ENCODE results near the gene PTH1R.
A peak's percentile ranks its signal among the peaks of the same experiment; 100 is the strongest.

PTH1R gene

GRCh38 chr3:46877406-46878125, at the start of gene PTH1R:
Gene PTH1R (plus strand): TSS chr3:46877721. CDS start chr3:46883560, 5,839 bp downstream.
- DNase-seq: no peak

GRCh38 chr3:46829699-46830208, 47.8 kb upstream of the PTH1R start:
- DNase-seq: no peak

- DNase-seq: no peak
Measured at GRCh38 chr3:46830801-46831200, 46.7 kb upstream of the PTH1R start.

GRCh38 chr3:46831316-46831715, 46.2 kb upstream of the PTH1R start:
- no peak for DNase-seq

GRCh38 chr3:46831841-46832240, 45.7 kb upstream of the PTH1R start:
- DNase-seq: no peak

GRCh38 chr3:46833346-46834300, 43.9 kb upstream of the PTH1R start:
- no peak for DNase-seq

GRCh38 chr3:46835054-46835453, 42.5 kb upstream of the PTH1R start:
- DNase-seq: no peak

- DNase-seq: no peak
Measured at GRCh38 chr3:46835491-46835890, 42.0 kb upstream of the PTH1R start.

- DNase-seq: no peak
Measured at GRCh38 chr3:46838301-46838700, 39.2 kb upstream of the PTH1R start.

GRCh38 chr3:46840491-46840890, 37.0 kb upstream of the PTH1R start:
- no peak for DNase-seq

- DNase-seq: no peak
Measured at GRCh38 chr3:46843508-46843907, 34.0 kb upstream of the PTH1R start.

GRCh38 chr3:46844397-46844796, 33.1 kb upstream of the PTH1R start:
- no peak for DNase-seq

GRCh38 chr3:46844881-46845312, 32.6 kb upstream of the PTH1R start:
- no peak for DNase-seq

- DNase-seq: peak; percentile 75
Measured at GRCh38 chr3:46845397-46845859, 32.1 kb upstream of the PTH1R start.

- DNase-seq: peak; percentile 78
Measured at GRCh38 chr3:46845860-46846623, 31.5 kb upstream of the PTH1R start.

- DNase-seq: no peak
Measured at GRCh38 chr3:46846624-46847542, 30.6 kb upstream of the PTH1R start.

GRCh38 chr3:46847744-46848143, 29.8 kb upstream of the PTH1R start:
- no peak for DNase-seq

- DNase-seq: no peak
Measured at GRCh38 chr3:46848271-46849044, 29.1 kb upstream of the PTH1R start.

GRCh38 chr3:46849045-46849631, 28.4 kb upstream of the PTH1R start:
- DNase-seq: no peak
